Endodermal cell (in vitro differentiated cells): ENCODE measurements around the gene PPFIA2. TPM values are rescaled to one million over a fixed set of nuclear protein-coding genes. Genes with fewer than 3 reads are reported as not detected.

ENCODE experiments used
- DNase-seq: peaks from one replicate; pipeline ENCODE4 v3.0.0-alpha.2; 2017
- H3K27ac ChIP-seq: 2 replicates; pipeline ENCODE4 v1.5.1; 2013; ENCODE audit warnings: mild to moderate bottlenecking, low read depth, low read length, moderate library complexity
- H3K27me3 ChIP-seq: 2 replicates; pipeline ENCODE4 v1.6.1; 2013; ENCODE audit warnings: mild to moderate bottlenecking, low read length, moderate library complexity; ENCODE audit not compliant: insufficient read depth, control insufficient read depth, poor library complexity, severe bottlenecking
- H3K36me3 ChIP-seq: 2 replicates; pipeline ENCODE4 v1.7.0; 2013; ENCODE audit warnings: mild to moderate bottlenecking, low read length, moderate library complexity; ENCODE audit not compliant: control insufficient read depth, insufficient read depth
- H3K4me1 ChIP-seq: one replicate; pipeline ENCODE4 v1.7.0; 2013; ENCODE audit warnings: low read length; ENCODE audit not compliant: control insufficient read depth, insufficient read depth
- H3K4me3 ChIP-seq: 2 replicates; pipeline ENCODE4 v1.5.1; 2013; ENCODE audit warnings: mild to moderate bottlenecking, low read length, moderate library complexity
- H3K9ac ChIP-seq: 2 replicates; pipeline ENCODE4 v1.6.1; 2013; ENCODE audit warnings: mild to moderate bottlenecking, low read length, moderate library complexity; ENCODE audit not compliant: poor library complexity, severe bottlenecking; ENCODE audit errors: extremely low read depth
- H3K9me3 ChIP-seq: 2 replicates; pipeline ENCODE4 v1.6.1; 2013; ENCODE audit warnings: mild to moderate bottlenecking, low read length, moderate library complexity; ENCODE audit not compliant: control insufficient read depth
- H3K27ac Mint-ChIP-seq: 2 replicates; pipeline ENCODE4 v1.8.0; 2020; ENCODE audit warnings: mixed read lengths
- H3K27me3 Mint-ChIP-seq: 2 replicates; pipeline ENCODE4 v1.8.0; 2021; ENCODE audit warnings: mild to moderate bottlenecking, mixed read lengths; ENCODE audit not compliant: insufficient read depth
- H3K36me3 Mint-ChIP-seq: 2 replicates; pipeline ENCODE4 v1.8.0; 2020; ENCODE audit warnings: low read depth, mixed read lengths
- H3K4me1 Mint-ChIP-seq: 2 replicates; pipeline ENCODE4 v1.8.0; 2020; ENCODE audit warnings: mixed read lengths
- H3K4me3 Mint-ChIP-seq: 2 replicates; pipeline ENCODE4 v1.8.0; 2020; ENCODE audit warnings: mild to moderate bottlenecking, moderate library complexity, mixed read lengths
- H3K9me3 Mint-ChIP-seq: 2 replicates; pipeline ENCODE4 v1.8.0; 2020; ENCODE audit warnings: mild to moderate bottlenecking, mixed read lengths
- WGBS, 2 experiments: methylation state at CpG; one replicate each; pipeline versions ENCODE4 v1.1.5 to v1.1.7; 2013; ENCODE audit warnings: missing lambda C conversion rate in 2 of 2, mixed read lengths in 1 of 2; ENCODE audit not compliant: insufficient coverage in 1 of 2, insufficient read length in 1 of 2; 5-methylcytosine and 5-hydroxymethylcytosine counted together
- total RNA-seq, 2 donors: library from RNA; stranded (reverse); fragmentation: NEBNext Ultra II Directional in 1 of 2; extraction: Animal tissue kit (Norgen Biotek cat#: 25700) in 1 of 2; gene quantifications; 2 replicates in 1 of 2; 3 replicates in 1 of 2; pipeline ENCODE4 v1.2.1, GENCODE V29; 2021
- TF ChIP-seq, protein P1 (sequence below): fragments of 200-600 bp; sonication (generic); conservative IDR thresholded peaks from 2 replicates; pipeline ENCODE4 v1.5.0; 2021; ENCODE audit warnings: antibody characterized with exemption, mild to moderate bottlenecking

The PPFIA2 gene
- total RNA-seq, 2 donors from 2014 or later, result 1.2 TPM; not detected in 1

DNA sequence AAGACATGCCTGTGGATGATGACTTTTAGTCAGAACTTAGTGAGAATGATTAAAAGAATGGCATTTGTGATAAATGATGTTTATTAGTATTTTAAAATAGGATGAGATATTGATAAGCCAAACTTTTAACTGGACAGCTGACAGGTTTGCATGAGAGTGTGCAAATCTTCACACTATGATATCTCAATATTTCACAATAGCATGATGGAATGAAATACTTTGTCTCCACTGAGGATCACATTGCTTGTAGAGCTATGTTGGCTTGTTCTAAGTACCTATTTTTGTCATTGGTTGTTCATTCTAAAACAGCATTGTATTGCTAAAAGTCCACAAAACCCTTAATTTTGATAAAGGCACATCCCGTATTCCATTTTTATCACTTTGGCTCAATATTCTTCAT lies 359.1 kb downstream of the PPFIA2 start:
- Histone ChIP-seq H3K9ac (no peak overlapping the region), H3K4me1 (no peaks in the 10 kb centered on the region), H3K27ac (no peak overlapping the region), H3K9me3 (no peaks in the 10 kb centered on the region), H3K36me3 (no peaks in the 10 kb centered on the region), H3K4me3 (no peak overlapping the region), H3K27me3 (no peaks in the 10 kb centered on the region)
- Mint-ChIP-seq H3K9me3 (no peaks in the 10 kb centered on the region), H3K27ac (no peak overlapping the region), H3K4me3 (no peak overlapping the region), H3K4me1 (peaks cover 29% of the 10 kb centered on the region), H3K27me3 (no peaks in the 10 kb centered on the region), H3K36me3 (no peaks in the 10 kb centered on the region)
- TF ChIP-seq, protein P1, sequence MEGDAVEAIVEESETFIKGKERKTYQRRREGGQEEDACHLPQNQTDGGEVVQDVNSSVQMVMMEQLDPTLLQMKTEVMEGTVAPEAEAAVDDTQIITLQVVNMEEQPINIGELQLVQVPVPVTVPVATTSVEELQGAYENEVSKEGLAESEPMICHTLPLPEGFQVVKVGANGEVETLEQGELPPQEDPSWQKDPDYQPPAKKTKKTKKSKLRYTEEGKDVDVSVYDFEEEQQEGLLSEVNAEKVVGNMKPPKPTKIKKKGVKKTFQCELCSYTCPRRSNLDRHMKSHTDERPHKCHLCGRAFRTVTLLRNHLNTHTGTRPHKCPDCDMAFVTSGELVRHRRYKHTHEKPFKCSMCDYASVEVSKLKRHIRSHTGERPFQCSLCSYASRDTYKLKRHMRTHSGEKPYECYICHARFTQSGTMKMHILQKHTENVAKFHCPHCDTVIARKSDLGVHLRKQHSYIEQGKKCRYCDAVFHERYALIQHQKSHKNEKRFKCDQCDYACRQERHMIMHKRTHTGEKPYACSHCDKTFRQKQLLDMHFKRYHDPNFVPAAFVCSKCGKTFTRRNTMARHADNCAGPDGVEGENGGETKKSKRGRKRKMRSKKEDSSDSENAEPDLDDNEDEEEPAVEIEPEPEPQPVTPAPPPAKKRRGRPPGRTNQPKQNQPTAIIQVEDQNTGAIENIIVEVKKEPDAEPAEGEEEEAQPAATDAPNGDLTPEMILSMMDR, result no peak
- 91% methylated on average over 1 of the region's 1 CpG; no CpG with 5 or more reads in 1 of the 2 experiments for WGBS, 2 experiments
- DNase-seq, result no peak

DNA sequence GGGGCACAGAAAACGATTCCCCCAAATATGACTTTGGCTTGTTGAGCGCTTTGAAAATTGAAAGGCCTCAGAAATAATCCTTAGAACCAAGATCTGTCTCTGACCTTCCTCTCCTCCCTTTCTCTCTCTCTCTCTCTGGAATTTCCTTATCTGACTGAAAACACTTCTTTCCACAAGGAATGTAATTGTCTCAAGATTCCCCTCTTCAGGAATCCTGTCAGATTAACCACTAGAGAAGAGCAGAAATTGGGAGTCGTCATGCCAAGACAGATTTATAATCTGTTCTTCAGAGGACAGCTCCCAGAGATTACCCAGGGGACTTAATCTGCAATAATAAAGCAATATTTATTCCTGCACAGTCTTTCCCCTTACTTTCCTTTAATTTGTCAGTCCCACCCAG lies 363.7 kb downstream of the PPFIA2 start:
- no peaks in the 10 kb centered on the region for H3K27me3 Mint-ChIP-seq
- Histone ChIP-seq H3K36me3 (no peaks in the 10 kb centered on the region), H3K4me1 (no peaks in the 10 kb centered on the region), H3K4me3 (no peak overlapping the region), H3K27me3 (no peaks in the 10 kb centered on the region), H3K9me3 (no peaks in the 10 kb centered on the region), H3K27ac (no peak overlapping the region), H3K9ac (no peak overlapping the region)
- DNase-seq, result no peak
- TF ChIP-seq, protein P1, result no peak
- H3K4me1 Mint-ChIP-seq, result peaks cover 24% of the 10 kb centered on the region
- H3K27ac Mint-ChIP-seq, result no peak overlapping the region
- 84 to 95% methylated on average over 2 to 3 of the region's 3 CpGs for WGBS, 2 experiments
- H3K9me3 Mint-ChIP-seq, result no peaks in the 10 kb centered on the region
- H3K36me3 Mint-ChIP-seq, result no peaks in the 10 kb centered on the region
- H3K4me3 Mint-ChIP-seq, result no peak overlapping the region

- DNase-seq, result no peak
- Histone ChIP-seq H3K9ac (no peak overlapping the region), H3K36me3 (no peaks in the 10 kb centered on the region), H3K4me3 (no peak overlapping the region), H3K9me3 (no peaks in the 10 kb centered on the region), H3K4me1 (no peaks in the 10 kb centered on the region), H3K27me3 (no peaks in the 10 kb centered on the region), H3K27ac (no peak overlapping the region)
- no peaks in the 10 kb centered on the region for H3K9me3 Mint-ChIP-seq
- H3K27ac Mint-ChIP-seq, result no peak overlapping the region
- H3K4me1 Mint-ChIP-seq, result no peaks in the 10 kb centered on the region
- H3K27me3 Mint-ChIP-seq, result no peaks in the 10 kb centered on the region
- no peaks in the 10 kb centered on the region for H3K36me3 Mint-ChIP-seq
- 81 to 100% methylated on average over 1 to 6 of the region's 7 CpGs for WGBS, 2 experiments
- TF ChIP-seq, protein P1, result no peak
- H3K4me3 Mint-ChIP-seq, result no peak overlapping the region
These were observed 369.5 kb downstream of the PPFIA2 start for GRCh38 chr12:81389550-81390099.
